Bronchial epithelial cell (primary cell): ENCODE results near the gene HCRTR2. TPM values are rescaled to one million over a fixed set of nuclear protein-coding genes. Genes with fewer than 3 reads are reported as not detected.

Experiments
- DNase-seq: peaks from one replicate; pipeline ENCODE4 v3.0.0-alpha.2; 2010; ENCODE audit warnings: low read depth
- FAIRE-seq: peaks from 2 replicates; lab custom pipeline; 2011; peaks lifted over from hg19 to GRCh38; lab: Jason Lieb, UNC
- H3K27me3 ChIP-seq: 2 replicates; pipeline ENCODE4 v1.5.1; 2011; ENCODE audit warnings: low read length; ENCODE audit not compliant: control insufficient read depth, insufficient read depth
- H3K36me3 ChIP-seq: 2 replicates; pipeline ENCODE4 v1.5.1; 2011; ENCODE audit warnings: low read length; ENCODE audit not compliant: control insufficient read depth, insufficient read depth
- H3K4me3 ChIP-seq: 2 replicates; pipeline ENCODE4 v1.5.1; 2011; ENCODE audit warnings: mild to moderate bottlenecking, low read depth, low read length, control low read depth
- total RNA-seq: library from RNA; depleted of rRNA; stranded (reverse); fragments of >200 nt; gene quantifications from 2 replicates; pipeline ENCODE4 v1.2.1, GENCODE V29; 2014
- TF ChIP-seq, protein P1 (sequence below): IDR thresholded peaks from 2 replicates; pipeline ENCODE4 v1.5.1; 2011; ENCODE audit warnings: mild to moderate bottlenecking, moderate library complexity, low read length, control low read depth, inconsistent platforms; ENCODE audit not compliant: insufficient read depth, severe bottlenecking

Gene HCRTR2
- total RNA-seq, 1 donor from 2014 or later, result not detected

- TF ChIP-seq, protein P1, sequence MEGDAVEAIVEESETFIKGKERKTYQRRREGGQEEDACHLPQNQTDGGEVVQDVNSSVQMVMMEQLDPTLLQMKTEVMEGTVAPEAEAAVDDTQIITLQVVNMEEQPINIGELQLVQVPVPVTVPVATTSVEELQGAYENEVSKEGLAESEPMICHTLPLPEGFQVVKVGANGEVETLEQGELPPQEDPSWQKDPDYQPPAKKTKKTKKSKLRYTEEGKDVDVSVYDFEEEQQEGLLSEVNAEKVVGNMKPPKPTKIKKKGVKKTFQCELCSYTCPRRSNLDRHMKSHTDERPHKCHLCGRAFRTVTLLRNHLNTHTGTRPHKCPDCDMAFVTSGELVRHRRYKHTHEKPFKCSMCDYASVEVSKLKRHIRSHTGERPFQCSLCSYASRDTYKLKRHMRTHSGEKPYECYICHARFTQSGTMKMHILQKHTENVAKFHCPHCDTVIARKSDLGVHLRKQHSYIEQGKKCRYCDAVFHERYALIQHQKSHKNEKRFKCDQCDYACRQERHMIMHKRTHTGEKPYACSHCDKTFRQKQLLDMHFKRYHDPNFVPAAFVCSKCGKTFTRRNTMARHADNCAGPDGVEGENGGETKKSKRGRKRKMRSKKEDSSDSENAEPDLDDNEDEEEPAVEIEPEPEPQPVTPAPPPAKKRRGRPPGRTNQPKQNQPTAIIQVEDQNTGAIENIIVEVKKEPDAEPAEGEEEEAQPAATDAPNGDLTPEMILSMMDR, result no peak
- DNase-seq (no peak), FAIRE-seq (no peak)
- Histone ChIP-seq H3K27me3 (no peaks in the 10 kb centered on the region), H3K4me3 (no peak overlapping the region), H3K36me3 (no peaks in the 10 kb centered on the region)
These were observed 125.1 kb downstream of the HCRTR2 start for GRCh38 chr6:55299286-55299985.

DNA sequence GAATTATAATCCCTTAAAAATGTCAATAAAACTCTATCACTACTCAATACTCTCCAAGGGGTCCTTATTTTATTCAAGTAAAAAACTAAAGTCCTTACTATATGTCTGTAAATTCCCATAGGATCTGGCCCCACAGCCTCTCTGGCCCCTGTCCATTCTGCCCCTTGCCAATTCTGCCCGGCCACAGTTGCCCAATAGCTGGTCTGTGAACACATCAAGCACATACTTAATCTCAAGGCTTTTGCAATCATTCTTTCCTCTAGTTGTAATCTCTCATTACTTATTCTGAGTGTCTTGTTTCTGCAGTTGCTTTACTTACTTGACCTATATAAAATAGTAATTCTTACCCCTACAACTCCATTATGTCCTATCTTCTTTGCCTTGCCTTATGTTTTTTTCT, 130.4 kb downstream of the HCRTR2 start:
- Histone ChIP-seq H3K36me3 (no peaks in the 10 kb centered on the region), H3K27me3 (no peaks in the 10 kb centered on the region), H3K4me3 (no peak overlapping the region)
- no peak for DNase-seq
- FAIRE-seq, result no peak
- TF ChIP-seq, protein P1, result no peak

- DNase-seq, result no peak
- no peak overlapping the region for H3K4me3 ChIP-seq
- no peak for FAIRE-seq
- H3K36me3 ChIP-seq, result no peaks in the 10 kb centered on the region
- TF ChIP-seq, protein P1, result no peak
- peaks cover 1% of the 10 kb centered on the region for H3K27me3 ChIP-seq
These were observed 145.8 kb downstream of the HCRTR2 start for GRCh38 chr6:55319961-55320695.

- Histone ChIP-seq H3K36me3 (no peaks in the 10 kb centered on the region), H3K27me3 (peaks cover 1% of the 10 kb centered on the region), H3K4me3 (no peak overlapping the region)
- no peak for FAIRE-seq
- DNase-seq, result no peak
- TF ChIP-seq, protein P1, result no peak
These were observed 146.4 kb downstream of the HCRTR2 start for GRCh38 chr6:55320696-55321086.

DNA sequence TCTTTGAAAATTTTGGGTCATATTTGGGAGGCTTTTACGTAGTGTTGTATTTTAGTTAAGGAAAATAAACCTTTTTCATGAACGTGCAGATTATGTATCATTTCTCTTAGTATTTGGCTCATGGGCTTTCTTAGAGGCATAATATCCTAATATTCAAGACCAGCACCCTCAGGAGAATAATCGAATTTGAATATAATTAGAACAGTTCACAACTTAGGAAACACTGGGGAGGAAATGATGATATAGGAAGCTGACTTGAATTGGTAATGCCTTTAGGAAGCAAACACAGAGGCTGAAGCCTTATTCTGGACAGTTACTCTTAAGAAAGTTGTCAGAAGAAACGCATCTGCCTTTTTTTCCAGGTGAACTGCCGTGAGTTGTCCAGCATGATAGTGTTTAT, 152.9 kb downstream of the HCRTR2 start, which contains the start of gene GFRAL:
Gene GFRAL, plus strand, starts transcription at position 301 of the 400 bp plus-strand sequence. Its CDS starts 86 bp downstream, at position 387.
- Histone ChIP-seq H3K27me3 (no peaks in the 10 kb centered on the region), H3K36me3 (no peaks in the 10 kb centered on the region), H3K4me3 (no peak within 1 kb of the TSS)
- no peak for DNase-seq
- TF ChIP-seq, protein P1, result no peak
- no peak for FAIRE-seq

Other genes starting within 250 kb of the HCRTR2 start
- gene GFRAL, start 153.0 kb downstream of the HCRTR2 start, total RNA-seq, result not detected in 2 replicates